GM15510 (cell line): ENCODE data around the gene C6orf62.

Experiments
- POLR2A ChIP-seq: IDR thresholded peaks from 3 replicates; pipeline ENCODE4 v1.6.1; 2011; ENCODE audit warnings: borderline replicate concordance; ENCODE audit not compliant: insufficient read length; ENCODE audit errors: extremely low read depth

C6orf62 gene

GRCh38 chr6:24743944-24744335 lies 25.0 kb upstream of the C6orf62 start:
- no peak for TF ChIP-seq POLR2A

DNA sequence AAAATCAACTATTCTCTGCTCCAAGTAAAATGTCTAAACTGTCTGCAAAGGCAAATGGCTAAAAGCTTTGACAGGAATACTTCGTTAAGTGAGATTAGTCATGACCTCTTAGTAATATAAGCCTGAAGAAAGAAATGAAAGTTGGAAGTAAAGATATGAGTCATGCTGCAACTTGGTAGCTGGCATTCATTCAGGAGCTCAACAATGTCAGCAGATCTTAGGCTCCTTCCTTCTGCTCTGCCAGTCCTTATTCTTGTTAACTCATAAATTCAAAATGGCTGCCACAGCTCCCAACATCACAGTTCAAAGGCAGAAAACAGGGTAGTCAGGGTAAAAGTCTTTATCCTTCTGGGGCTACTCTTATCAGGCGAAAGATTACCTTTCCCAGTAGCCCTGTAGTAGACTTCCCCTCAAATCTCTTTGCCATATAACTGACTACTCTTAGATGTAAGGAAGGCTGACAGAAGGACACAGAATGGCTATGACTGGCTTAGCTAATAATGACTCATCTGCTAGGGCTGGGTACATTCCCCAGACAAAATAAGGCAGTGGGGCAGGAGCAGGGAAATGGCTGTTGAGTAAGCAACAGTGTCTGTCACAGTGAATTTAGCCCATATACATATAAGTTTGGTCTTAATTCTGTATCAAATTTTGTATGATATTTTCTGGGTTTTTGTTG lies 24.4 kb upstream of the C6orf62 start:
- no peak for TF ChIP-seq POLR2A

- TF ChIP-seq POLR2A, result no peak
These were observed 23.3 kb upstream of the C6orf62 start for GRCh38 chr6:24742216-24742738.

DNA sequence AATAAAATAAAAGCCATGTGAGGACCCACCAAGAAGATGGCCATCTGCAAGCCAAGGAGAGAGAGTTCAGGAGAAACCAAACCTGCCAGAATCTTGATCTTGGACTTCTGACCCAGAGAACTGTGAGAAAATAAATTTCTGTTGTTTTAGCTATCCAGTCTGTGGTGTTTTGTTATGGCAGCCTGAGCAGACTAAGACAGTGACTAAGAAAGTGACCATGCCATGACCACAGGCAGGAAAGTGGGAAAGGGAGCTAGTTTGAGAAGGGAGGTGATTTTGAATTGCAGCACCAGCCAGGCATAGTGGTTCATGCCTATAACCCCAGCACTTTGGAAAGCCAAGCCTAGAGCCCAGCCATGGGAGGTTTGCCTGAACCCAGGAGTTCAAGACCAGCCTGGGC lies 21.9 kb upstream of the C6orf62 start:
- no peak for TF ChIP-seq POLR2A

- TF ChIP-seq POLR2A, result no peak
These were observed 19.8 kb upstream of the C6orf62 start for GRCh38 chr6:24738741-24739140.

DNA sequence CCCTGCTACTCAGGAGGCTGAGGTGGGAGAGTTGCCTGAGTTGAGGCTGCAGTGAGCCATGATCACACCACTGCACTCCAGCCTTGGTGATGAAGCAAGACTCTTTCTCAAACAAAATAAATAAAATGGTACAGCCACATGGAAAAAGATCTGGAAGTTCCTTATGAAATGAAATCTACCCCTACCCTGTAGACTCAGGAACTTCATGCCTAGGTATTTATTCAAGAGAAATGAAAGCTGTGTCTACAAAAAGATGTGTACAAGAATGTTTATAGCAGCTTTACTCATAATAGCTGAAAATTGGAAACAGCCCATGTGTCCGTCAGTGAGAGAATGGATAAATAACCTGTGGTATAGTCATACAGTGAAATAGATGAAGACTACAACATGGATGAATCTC lies 15.2 kb upstream of the C6orf62 start:
- no peak for TF ChIP-seq POLR2A

GRCh38 chr6:24723270-24723669 lies 4.3 kb upstream of the C6orf62 start:
- no peak for TF ChIP-seq POLR2A

- TF ChIP-seq POLR2A, result peak; percentile 86
These were observed 2.7 kb upstream of the C6orf62 start for GRCh38 chr6:24721461-24722215.

GRCh38 chr6:24720604-24721460 lies 1.9 kb upstream of the C6orf62 start:
- peak; percentile 96 for TF ChIP-seq POLR2A

DNA sequence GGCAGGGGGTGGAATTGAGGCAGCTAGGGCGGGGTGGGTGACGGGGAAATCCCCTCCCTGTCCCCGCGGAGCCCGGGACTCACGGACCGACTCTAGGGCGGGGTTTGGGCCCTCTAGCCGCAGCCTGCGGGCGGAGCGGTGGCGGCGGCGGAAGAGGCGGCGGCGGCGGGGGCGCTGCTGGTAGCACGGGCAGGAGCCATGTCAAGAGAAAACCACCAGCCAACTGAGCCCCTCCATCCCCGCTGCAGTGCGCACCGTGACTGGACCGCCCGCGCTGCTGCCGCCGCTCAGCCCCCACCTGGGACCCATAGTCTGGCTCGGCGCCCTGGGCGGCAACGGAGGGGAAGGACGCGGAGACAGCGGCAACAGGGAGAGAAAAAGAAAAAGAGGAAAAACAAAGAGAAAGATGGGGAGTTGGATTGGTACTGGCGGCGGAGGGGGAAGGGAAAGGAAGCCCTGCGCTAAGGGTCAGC lies 1.2 kb upstream of the C6orf62 start:
- no peak for TF ChIP-seq POLR2A

DNA sequence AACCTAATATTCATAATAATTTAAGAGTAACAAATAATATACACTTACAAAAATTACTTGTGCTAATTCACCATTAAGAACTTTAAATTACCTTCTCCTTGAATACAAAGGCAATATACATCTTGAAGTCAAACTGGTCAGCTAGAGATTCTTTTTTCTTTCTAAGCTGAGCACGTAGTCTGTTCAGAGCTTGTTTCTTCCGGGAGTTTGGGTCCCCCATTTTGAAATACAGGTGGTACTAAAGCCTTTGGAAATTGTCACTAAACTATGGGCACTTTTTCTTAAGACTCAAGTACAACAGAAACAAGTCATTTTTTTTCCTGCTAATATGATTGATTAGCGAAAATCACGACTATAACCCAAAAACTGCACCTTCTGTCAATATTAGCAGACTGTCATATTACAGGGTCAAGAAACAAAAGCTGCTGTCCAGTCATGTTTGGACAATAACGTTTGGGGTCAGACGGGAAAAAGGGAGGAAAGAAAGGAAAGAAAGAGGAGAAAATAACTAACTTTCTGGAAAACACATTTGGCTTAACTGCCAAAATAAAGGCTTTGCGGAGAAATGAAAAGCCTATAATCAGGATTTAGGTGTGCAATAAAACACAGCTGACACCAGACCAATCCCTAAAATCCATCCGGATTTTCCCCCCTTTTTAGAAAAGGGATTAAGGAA lies 367 bp downstream of the C6orf62 start:
- no peak for TF ChIP-seq POLR2A

- TF ChIP-seq POLR2A, result no peak
These were observed 8.2 kb downstream of the C6orf62 start for GRCh38 chr6:24710519-24711303.

DNA sequence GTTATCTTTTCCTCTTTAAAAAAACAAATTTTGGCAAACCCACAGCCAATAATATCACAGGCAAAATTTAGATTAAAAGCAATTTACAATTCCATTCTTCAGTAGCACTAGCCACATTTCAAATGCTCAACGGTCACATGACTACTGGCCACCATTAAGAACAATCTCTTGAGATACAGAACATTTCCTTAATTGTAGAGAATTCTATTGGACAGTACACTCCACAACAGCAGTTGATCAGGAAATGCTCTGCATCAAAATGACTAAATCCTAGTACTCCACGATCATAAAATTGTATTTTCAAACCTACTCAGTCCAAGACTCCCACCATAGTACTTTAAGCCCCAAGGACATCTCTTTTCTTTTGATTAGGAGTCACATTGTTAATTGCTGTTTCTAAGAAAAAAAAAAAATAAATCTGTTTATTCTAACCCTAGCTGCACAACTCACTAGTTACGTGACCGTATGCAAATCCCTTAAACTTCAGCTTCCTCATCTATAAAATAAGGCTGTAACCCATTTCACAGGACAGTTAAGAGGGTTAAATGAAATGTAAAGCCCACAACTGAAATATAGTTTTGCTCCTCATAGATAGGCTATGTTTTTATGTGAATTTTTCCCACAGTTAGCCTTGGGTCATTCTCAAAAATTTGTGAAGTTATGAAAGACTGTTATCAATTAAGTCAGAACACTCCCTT lies 9.8 kb downstream of the C6orf62 start:
- no peak for TF ChIP-seq POLR2A
